Measurements from ENCODE around the gene UBA1.

The UBA1 gene

DNA sequence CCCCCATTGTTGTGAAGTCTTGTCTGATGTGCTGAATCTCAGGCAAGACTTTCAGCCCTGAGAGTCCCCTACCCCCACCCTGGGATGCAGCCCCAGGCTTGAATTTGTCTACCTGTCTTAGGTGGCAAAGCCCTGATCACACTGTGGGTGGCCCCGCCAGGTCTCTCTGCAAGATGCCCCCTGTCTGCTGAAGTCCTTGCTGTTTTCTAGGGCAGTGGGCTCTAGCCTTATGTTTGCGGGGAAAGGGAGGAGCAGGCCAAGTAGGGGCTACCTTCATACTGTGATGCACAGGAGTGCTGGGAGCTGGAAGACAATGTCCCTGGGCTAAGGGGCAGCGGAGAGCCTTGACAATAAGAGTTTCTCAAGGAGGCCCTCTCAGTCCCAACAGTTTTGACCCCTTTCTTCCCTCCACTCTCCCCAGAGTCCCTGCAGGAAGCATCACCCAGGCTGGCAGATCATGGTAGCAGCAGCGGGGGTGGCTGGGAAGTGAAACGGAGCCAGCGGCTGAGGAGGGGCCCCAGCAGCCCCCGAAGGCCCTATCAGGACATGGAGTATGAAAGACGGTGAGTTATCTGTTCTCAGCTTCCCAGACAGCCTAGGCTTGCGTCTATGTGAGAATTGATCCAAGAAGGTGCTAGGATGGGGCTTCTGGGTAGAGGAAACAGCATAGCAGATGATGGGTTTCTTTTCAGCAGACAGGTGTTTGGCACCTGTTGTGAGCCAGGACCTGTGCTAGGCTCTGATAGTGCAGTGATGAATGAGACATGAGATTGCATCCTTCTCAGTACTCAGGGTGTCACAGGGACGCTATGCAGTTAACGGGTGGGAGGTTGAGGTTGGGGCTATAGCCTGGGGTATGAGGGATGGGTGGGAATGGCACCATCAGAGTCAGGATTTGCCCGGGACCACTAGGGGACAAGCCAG, 46.4 kb upstream of the UBA1 start:
- TF ChIP-seq ZNF274 (IDR thresholded peaks at IDR 0.05; ENCODE audit: low read depth, low read length) (no peak), SUZ12 (IDR thresholded peaks at IDR 0.05; ENCODE audit: extremely low read depth, insufficient read depth, insufficient read length) (no peak), YY1 (IDR thresholded peaks at IDR 0.05; ENCODE audit: insufficient read depth, insufficient read length) (no peak)
- H3K9me3 ChIP-seq (ENCODE audit: insufficient read depth, low read length), result no peaks in the 10 kb centered on the region
- DNase-seq (ENCODE audit: low read depth, low spot score), result no peak
- peaks cover 9% of the 10 kb centered on the region for H3K4me1 ChIP-seq (ENCODE audit: insufficient read depth, insufficient read length)
- no peaks in the 10 kb centered on the region for H3K27me3 ChIP-seq (ENCODE audit: insufficient read depth, insufficient read length)
- peaks cover 52% of the 10 kb centered on the region for H3K36me3 ChIP-seq (ENCODE audit: insufficient read depth, insufficient read length, low read length)
- peak overlapping the region; percentile 93 for H3K4me3 ChIP-seq (ENCODE audit: insufficient read length, low read depth)
- H3K9ac ChIP-seq (ENCODE audit: insufficient read length, low read depth), result peak overlapping the region; percentile 96

DNA sequence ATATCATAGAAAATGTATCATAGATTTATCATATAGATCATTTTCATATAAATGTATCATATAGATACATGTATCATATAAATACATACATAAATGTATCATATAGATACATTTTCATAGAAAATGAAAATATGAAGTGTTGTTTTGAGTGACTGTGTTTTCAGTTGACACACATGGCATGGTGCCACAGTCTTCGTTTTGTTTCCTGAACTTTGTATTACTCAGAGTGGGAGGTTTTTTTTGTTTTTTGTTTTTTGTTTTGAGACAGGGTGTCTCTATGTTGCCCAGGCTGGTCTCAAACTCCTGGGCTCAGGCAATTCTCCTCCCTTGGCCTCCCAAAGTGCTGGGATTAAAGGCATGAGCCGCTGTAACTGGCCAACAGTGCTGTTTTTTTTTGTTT, 44.7 kb upstream of the UBA1 start:
- no peak overlapping the region for H3K4me3 ChIP-seq (ENCODE audit: insufficient read length, low read depth)
- peaks cover 51% of the 10 kb centered on the region for H3K36me3 ChIP-seq (ENCODE audit: insufficient read depth, insufficient read length, low read length)
- H3K27me3 ChIP-seq (ENCODE audit: insufficient read depth, insufficient read length), result no peaks in the 10 kb centered on the region
- peaks cover 9% of the 10 kb centered on the region for H3K4me1 ChIP-seq (ENCODE audit: insufficient read depth, insufficient read length)
- H3K9me3 ChIP-seq (ENCODE audit: insufficient read depth, low read length), result no peaks in the 10 kb centered on the region
- TF ChIP-seq YY1 (IDR thresholded peaks at IDR 0.05; ENCODE audit: insufficient read depth, insufficient read length) (no peak), ZNF274 (IDR thresholded peaks at IDR 0.05; ENCODE audit: low read depth, low read length) (no peak), SUZ12 (IDR thresholded peaks at IDR 0.05; ENCODE audit: extremely low read depth, insufficient read depth, insufficient read length) (no peak)
- H3K9ac ChIP-seq (ENCODE audit: insufficient read length, low read depth), result no peak overlapping the region
- no peak for DNase-seq (ENCODE audit: low read depth, low spot score)

DNA sequence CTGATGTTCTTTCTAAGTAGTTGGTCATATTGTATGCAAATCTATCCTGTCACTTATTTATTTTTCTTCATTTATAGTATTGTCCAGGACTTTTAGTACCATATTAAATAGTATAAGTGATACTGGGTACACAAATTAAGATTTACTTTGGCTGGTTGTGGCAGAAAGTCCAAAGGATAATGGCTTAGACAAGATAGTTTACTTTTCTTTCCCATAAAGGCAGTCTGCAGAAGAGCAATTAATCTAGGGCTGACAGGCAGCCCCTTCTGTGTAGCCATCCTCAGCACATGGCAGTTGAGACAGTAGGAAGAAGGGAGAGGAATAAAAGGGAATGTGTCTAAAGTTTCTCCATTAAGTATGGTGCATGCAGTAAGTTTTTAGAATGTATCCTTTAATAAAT, 42.2 kb upstream of the UBA1 start:
- no peaks in the 10 kb centered on the region for H3K9me3 ChIP-seq (ENCODE audit: insufficient read depth, low read length)
- TF ChIP-seq YY1 (IDR thresholded peaks at IDR 0.05; ENCODE audit: insufficient read depth, insufficient read length), result no peak
- no peak for TF ChIP-seq ZNF274 (IDR thresholded peaks at IDR 0.05; ENCODE audit: low read depth, low read length)
- no peak for TF ChIP-seq SUZ12 (IDR thresholded peaks at IDR 0.05; ENCODE audit: extremely low read depth, insufficient read depth, insufficient read length)
- H3K4me3 ChIP-seq (ENCODE audit: insufficient read length, low read depth), result no peak overlapping the region
- H3K27me3 ChIP-seq (ENCODE audit: insufficient read depth, insufficient read length), result no peaks in the 10 kb centered on the region
- no peak for DNase-seq (ENCODE audit: low read depth, low spot score)
- H3K9ac ChIP-seq (ENCODE audit: insufficient read length, low read depth), result no peak overlapping the region
- H3K36me3 ChIP-seq (ENCODE audit: insufficient read depth, insufficient read length, low read length), result peaks cover 62% of the 10 kb centered on the region
- H3K4me1 ChIP-seq (ENCODE audit: insufficient read depth, insufficient read length), result peaks cover 9% of the 10 kb centered on the region

DNA sequence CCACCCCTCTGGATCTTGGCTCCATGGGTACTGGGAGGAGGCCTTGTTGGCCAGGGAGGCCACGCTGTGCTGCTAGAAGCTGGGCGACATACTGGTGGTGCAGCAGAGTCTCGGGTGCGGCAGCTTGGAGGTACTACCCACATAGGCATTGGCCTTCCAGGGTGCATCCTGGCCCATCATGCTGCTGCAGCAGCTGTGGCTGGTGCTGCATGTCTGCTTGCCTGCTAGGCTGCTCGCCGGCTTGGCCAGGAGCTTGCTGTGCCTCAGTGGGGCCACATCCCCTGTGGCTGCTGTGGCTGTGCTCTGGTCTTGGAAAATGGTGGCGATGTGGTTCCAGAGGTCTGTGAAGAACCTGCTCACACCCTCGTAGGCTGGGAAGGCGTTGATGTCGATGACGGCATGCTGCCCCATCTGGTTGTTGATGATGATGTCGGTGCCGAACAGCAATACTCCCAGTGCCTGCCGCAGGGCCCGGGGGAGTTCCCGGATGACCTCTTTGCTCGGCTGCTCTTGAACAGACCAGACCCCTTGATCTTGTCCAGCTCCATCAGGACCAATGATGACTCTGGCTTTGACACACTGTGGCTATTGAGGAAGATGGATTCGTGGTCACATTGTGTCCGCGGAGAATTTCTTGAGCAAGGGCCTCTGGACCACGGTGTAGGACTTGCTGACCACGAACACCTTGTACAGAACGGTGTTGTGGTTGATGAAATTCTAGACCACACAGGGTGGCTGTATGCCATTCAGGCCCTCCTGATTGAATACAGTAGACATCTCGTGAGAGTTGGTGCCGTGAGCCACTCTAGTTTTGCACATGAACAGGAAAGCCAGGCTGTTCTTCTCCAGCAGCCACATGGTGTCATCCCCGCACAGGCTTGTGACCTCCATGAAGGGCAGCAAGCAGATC, 36.8 kb upstream of the UBA1 start:
- TF ChIP-seq YY1 (IDR thresholded peaks at IDR 0.05; ENCODE audit: insufficient read depth, insufficient read length) (no peak), SUZ12 (IDR thresholded peaks at IDR 0.05; ENCODE audit: extremely low read depth, insufficient read depth, insufficient read length) (no peak), ZNF274 (IDR thresholded peaks at IDR 0.05; ENCODE audit: low read depth, low read length) (no peak)
- Histone ChIP-seq H3K36me3 (ENCODE audit: insufficient read depth, insufficient read length, low read length) (peaks cover 56% of the 10 kb centered on the region), H3K27me3 (ENCODE audit: insufficient read depth, insufficient read length) (no peaks in the 10 kb centered on the region), H3K4me1 (ENCODE audit: insufficient read depth, insufficient read length) (no peaks in the 10 kb centered on the region), H3K9me3 (ENCODE audit: insufficient read depth, low read length) (no peaks in the 10 kb centered on the region), H3K4me3 (ENCODE audit: insufficient read length, low read depth) (no peak overlapping the region), H3K9ac (ENCODE audit: insufficient read length, low read depth) (no peak overlapping the region)
- no peak for DNase-seq (ENCODE audit: low read depth, low spot score)

DNA sequence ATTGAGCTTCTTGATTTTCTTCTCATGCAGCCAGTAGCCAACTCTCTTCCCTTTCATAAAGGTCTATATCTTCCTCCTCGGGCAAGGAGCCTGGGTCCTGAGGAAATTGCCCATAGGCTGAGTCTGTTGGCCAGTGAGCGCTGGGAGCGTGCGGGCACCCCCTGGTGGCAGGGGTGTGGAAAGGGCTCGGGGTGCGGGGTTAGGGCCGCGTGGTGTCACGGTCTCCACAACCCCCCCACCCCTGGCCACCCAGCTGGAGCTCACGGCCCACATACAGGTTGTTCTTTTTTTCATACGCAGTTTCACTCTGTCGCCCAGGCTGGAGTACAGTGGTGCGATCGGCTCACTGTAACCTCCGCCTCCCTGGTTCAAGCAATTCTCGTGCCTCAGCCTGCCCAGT, 35.5 kb upstream of the UBA1 start:
- no peaks in the 10 kb centered on the region for H3K4me1 ChIP-seq (ENCODE audit: insufficient read depth, insufficient read length)
- no peak for DNase-seq (ENCODE audit: low read depth, low spot score)
- H3K36me3 ChIP-seq (ENCODE audit: insufficient read depth, insufficient read length, low read length), result peaks cover 57% of the 10 kb centered on the region
- H3K9me3 ChIP-seq (ENCODE audit: insufficient read depth, low read length), result no peaks in the 10 kb centered on the region
- no peak overlapping the region for H3K4me3 ChIP-seq (ENCODE audit: insufficient read length, low read depth)
- TF ChIP-seq YY1 (IDR thresholded peaks at IDR 0.05; ENCODE audit: insufficient read depth, insufficient read length) (no peak), ZNF274 (IDR thresholded peaks at IDR 0.05; ENCODE audit: low read depth, low read length) (no peak), SUZ12 (IDR thresholded peaks at IDR 0.05; ENCODE audit: extremely low read depth, insufficient read depth, insufficient read length) (no peak)
- H3K9ac ChIP-seq (ENCODE audit: insufficient read length, low read depth), result no peak overlapping the region
- H3K27me3 ChIP-seq (ENCODE audit: insufficient read depth, insufficient read length), result no peaks in the 10 kb centered on the region

DNA sequence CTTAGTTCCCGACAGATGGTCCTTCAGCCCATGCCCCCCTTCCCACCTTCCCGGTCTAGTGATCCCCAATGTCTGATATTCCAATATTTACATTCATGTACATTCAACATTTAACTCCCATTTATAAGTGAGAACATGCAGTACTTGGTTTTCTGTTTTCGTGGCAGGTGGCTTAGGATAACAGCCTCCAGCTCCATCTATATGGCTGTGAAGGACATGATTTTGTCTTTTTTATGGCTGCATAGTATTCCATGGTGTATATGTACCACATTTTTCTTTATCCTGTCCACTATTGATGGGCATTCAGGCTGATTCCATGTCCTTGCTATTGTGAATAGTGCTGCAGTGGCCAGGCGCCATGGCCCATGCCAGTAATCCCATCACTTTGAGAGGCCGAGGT, 34.8 kb upstream of the UBA1 start:
- DNase-seq (ENCODE audit: low read depth, low spot score), result no peak
- TF ChIP-seq ZNF274 (IDR thresholded peaks at IDR 0.05; ENCODE audit: low read depth, low read length), result no peak
- TF ChIP-seq SUZ12 (IDR thresholded peaks at IDR 0.05; ENCODE audit: extremely low read depth, insufficient read depth, insufficient read length), result no peak
- no peak for TF ChIP-seq YY1 (IDR thresholded peaks at IDR 0.05; ENCODE audit: insufficient read depth, insufficient read length)
- Histone ChIP-seq H3K4me1 (ENCODE audit: insufficient read depth, insufficient read length) (no peaks in the 10 kb centered on the region), H3K27me3 (ENCODE audit: insufficient read depth, insufficient read length) (no peaks in the 10 kb centered on the region), H3K36me3 (ENCODE audit: insufficient read depth, insufficient read length, low read length) (peaks cover 53% of the 10 kb centered on the region), H3K9ac (ENCODE audit: insufficient read length, low read depth) (no peak overlapping the region), H3K4me3 (ENCODE audit: insufficient read length, low read depth) (no peak overlapping the region), H3K9me3 (ENCODE audit: insufficient read depth, low read length) (no peaks in the 10 kb centered on the region)

DNA sequence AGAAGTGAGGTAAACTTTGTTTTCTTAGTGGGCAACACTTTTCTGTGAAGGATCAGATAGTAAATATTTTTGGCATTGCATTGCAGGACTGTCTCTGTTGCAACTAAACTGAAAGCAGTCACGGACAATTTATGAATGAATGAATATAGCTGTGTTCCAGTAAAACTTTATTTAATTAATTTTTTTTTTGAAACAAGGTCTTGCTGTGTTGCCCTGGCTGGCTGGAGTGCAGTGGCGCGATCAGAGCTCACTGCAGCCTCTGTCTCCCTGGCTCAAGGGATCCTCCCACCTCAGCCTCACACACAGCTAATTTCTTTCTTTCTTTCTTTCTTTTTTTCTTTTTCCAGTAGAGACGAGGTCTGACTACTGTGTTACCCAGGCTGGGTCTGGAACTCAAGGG, 32.8 kb upstream of the UBA1 start:
- TF ChIP-seq SUZ12 (IDR thresholded peaks at IDR 0.05; ENCODE audit: extremely low read depth, insufficient read depth, insufficient read length) (no peak), YY1 (IDR thresholded peaks at IDR 0.05; ENCODE audit: insufficient read depth, insufficient read length) (no peak), ZNF274 (IDR thresholded peaks at IDR 0.05; ENCODE audit: low read depth, low read length) (no peak)
- H3K9me3 ChIP-seq (ENCODE audit: insufficient read depth, low read length), result no peaks in the 10 kb centered on the region
- no peak overlapping the region for H3K9ac ChIP-seq (ENCODE audit: insufficient read length, low read depth)
- H3K4me1 ChIP-seq (ENCODE audit: insufficient read depth, insufficient read length), result no peaks in the 10 kb centered on the region
- no peak for DNase-seq (ENCODE audit: low read depth, low spot score)
- H3K36me3 ChIP-seq (ENCODE audit: insufficient read depth, insufficient read length, low read length), result peaks cover 47% of the 10 kb centered on the region
- H3K4me3 ChIP-seq (ENCODE audit: insufficient read length, low read depth), result no peak overlapping the region
- H3K27me3 ChIP-seq (ENCODE audit: insufficient read depth, insufficient read length), result no peaks in the 10 kb centered on the region

Measured in NT2/D1 (cell line).